Amniotic stem cell (primary cell): ENCODE data around the gene GEMIN7.
"Not testable (repeated sequence)": the region's sequence is repeated elsewhere in the genome, so short reads cannot be mapped to it uniquely, and the experiment has no call there.

ENCODE experiments used
- DNase-seq: peaks from one replicate; lab custom pipeline; 2025; lab: John Stamatoyannopoulos, UW

The GEMIN7 gene

DNA sequence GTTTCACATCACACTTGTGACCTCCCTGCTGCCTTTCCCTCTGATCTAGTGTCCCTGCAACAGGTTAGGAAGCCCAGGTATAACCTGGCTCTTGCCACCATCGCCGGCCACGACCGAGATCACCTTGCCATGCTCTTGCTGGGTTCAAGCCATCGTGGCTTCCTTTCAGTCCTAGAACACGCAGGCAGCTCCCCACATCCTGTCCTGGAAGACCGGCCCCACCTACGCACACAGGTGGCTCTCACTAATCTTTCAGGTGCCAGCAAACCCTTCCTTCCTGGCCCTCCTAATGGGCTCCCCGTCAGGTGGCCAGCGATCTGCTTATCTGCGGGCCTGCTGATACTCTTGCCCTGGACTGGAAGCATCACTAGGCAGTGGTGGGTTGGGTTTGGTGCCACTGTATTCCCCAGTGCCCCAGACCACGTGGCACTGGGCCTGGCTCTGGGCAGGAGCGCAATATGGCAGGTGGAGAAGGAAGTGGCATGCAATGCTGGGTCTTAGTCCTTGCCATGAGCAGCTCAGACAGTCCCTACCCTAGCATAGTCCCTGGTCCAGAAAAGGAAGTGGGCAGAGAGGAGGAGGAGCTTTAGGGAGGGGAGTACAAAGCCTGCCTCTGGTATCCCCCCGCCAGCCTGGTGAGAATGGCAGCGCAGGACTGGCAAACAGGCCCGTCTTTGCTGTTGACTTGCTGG is 25.7 kb downstream of the GEMIN7 start:
- no peak for DNase-seq

DNA sequence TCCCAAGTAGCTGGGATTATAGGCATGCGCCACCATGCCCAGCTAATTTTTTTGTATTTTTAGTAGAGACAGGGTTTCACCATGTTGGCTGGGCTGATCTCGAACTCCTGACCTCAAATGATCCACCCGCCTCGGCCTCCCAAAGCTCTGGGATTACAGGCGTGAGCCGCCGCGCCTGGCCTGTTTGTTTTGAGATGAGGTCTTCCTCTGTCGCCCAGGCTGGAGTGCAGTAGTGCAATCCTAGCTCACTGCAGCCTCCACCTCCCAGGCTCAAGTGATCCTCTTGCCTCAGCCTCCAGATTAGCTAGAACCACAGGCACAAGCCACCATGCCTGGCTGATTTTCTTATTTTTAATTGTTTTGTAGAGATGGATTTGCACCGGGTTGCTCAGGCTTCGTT is 27.3 kb downstream of the GEMIN7 start:
- not testable (repeated sequence) for DNase-seq

DNA sequence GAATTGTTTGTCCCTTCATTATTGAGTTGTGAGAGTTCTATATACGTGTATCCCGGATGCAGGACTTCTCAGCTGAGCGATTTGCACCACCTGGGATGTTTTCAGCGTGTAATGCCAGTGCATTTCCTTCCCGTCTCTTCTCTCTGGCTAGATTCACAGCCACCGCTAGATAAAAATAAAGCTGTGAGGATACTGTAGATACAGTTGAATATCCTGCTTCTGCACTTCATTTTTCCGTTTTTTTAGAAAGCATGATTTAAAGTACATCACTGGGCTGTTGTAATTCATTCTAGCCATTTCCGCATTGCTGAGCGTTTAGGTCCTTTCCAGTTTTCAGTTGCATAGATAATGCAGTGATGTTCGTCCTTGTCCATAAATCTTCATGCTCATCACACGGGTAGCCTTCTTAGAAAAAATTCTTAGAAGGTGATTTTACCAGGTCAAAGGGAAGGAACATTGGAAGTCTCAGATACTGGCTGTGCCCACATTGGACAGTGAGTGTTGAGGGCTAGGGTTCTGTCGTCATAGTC is 28.6 kb downstream of the GEMIN7 start:
- no peak for DNase-seq

DNA sequence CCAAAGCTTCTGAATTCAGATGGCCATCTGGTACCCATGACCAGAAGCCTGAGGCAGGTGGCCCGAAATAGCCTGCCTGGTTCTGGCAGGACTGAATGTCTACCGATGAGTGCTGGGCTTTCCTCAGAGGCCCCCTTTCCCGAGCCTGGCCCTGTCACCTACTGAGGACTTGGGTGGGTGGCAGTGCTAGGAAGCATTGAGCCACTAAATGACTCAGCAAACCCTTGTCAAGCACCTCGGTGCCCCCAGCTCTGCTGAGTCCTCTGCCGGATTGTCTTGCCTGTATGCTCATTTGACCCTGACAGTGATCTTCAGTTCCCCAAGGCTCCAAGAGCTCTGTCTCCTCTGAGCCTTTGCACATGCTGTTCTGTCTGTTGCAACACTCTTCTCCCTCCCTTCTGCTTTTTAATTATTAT is 31.8 kb downstream of the GEMIN7 start:
- no peak for DNase-seq

DNA sequence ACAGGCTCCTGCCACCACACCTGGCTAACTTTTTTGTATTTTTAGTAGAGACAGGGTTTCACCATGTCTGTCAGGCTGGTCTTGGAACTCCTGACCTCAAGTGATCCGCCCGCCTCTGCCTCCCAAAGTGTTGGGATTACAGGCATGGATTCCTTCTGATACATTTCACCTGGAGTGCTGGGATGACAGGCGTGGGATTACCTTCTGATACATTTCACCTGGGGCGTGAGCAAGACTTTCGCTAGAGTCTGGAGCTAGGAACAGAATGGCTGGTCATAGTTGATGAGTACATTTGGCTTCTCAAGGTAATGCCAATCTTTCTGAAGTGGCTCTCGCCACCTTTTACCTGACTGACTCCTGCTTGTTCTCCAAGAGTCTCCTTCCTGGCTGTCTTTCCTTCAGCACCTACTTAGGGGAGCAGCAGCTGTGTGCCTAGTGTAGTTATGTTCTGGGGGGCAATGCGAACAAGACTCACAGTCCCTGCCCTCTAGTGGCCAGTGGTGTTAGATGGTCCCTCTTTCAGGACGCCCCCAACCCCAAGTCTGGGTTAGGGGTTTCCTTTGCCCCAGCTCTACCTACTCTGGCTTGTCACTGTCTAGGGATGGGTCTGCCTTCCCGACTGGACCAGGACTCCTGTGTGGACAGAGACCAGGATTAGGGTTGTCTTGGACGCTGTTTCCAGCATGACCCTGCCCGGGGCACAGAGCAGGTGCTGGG is 33.2 kb downstream of the GEMIN7 start:
- no peak for DNase-seq

DNA sequence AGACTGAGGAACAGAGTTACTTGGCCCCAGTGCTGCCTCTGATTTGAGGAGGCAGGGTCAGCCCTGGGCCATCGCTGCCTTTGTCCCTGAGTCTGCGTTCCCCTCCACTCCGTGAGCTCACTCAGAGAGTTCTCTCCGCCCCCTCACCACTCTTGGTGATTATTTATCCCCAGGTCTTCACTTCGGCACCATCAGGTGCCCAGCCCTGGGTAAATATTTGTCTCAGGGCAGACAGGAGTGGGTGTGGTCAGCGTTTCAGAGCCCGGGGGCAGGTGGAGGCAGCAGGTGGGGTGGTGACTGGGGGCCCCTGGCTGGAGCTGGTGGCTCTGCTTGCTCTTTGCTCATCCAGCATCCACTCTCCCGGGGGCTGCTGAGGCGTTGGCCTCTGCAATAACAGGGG is 34.6 kb downstream of the GEMIN7 start:
- DNase-seq: no peak

DNA sequence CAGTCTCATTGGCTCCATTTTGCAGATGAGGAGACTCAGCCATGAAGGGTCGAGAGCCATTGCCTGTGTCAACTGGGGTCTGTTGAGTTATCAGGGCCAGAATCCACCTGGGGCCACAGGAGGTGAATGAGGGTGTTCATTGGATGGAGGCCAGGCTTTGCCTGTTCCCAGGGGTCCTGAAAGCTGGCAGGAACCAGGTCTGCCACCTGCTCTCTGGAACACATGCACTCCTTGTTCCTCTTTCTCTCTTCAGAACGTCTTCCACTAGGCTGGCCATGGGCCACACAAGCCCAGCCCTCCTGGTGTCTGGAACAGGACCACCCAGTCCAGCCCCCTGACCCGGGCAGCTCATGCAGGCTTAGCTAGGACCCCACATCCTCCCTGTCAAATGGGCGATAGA is 35.1 kb downstream of the GEMIN7 start:
- no peak for DNase-seq

DNA sequence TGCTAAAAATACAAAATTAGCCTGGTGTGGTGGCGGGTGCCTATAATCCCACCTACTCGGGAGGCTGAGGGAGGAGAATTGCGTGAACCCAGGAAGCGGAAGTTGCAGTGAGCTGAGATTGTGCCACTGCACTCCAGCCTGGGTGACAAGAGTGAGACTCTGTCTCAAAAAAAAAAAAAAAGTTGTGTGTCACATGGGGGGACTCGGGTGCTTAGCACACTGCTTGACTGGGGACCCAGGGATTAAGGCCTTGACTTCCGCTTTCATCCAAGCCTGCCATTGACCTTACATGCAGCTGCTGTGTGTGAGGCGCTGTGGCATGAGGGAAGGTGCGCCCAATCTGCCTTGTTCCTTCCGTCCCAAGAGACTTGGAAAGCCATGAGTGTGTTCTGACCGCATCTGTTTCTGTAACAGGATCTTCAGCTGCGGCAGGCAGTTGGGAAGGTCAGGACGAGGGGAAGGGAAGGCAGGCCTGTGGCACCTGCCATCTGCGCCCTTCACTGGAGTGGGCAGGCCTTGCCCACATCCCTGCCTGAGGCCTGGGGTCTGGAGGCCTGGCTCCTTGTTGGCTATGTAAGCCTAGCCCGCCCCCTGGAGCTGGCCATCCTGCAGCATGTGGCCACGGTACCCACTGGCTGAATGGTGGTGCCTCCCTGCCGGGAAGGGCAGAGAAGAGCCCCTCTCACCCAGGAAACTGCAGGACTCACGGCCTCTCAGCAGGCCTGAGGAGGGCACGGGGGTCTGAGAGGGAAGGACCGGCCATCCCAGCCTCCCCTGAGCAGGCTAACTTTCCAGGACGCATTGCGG is 37.0 kb downstream of the GEMIN7 start:
- no peak for DNase-seq

DNA sequence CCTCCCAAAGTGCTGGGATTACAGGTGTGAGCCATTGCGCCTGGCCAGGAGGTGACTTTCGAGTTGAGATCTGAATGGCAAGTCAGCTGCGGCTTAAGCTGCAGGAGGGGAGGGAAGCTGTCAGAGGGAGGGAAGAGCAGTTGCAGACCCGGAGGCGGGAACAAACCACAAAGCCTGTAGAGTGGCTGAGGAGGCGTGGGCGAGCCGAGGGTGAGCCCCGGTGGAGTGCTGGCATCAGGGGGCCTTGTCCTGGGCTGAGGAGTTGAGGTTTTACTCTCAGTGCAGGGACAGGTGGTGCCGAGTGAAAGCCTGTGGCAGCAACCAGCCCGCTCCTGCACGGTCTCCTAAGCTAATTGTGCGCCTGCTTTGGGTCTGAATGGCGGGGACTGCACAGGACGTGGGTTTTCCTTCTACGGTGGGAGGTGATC is 38.1 kb downstream of the GEMIN7 start:
- DNase-seq: no peak

DNA sequence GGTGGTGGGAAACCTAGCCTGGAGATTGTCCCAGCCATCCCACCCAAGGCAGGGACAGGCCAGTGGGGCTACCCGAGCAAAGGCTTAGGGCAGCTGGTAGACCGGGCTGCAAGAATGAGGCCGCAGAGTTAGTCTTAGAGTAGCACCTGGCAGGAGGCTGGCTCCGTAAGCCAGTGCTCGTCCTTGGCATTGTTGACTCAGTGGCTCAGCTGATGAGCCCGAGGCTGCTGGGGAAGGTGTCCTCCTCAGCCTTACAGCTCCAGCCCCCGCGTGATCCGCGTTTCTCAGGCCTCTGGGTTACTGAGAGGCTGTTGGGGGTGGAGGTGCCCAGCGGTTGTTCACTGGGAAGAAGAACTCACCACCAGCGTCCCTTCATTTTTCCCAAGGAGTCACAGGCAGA is 38.6 kb downstream of the GEMIN7 start:
- no peak for DNase-seq

DNA sequence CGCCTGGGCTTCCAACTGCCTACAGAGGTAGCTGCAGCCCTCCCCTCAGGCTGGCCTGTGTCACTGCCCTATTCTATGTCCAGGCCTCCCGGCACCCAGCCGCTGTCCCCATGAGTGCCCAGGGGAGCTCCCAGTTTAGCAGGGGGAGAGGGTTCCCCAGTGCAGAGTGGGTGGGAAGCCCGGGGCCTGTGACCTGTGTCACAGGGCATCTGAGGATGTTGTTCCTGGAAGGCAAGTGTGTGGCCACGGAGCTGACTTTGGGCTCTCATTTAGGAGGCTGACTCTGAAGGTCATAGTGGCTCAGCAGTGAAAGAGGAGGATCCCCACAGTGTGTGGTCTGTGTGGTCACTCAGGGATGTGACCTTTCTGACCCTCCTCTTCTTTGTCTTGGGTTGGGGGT is 39.0 kb downstream of the GEMIN7 start:
- no peak for DNase-seq

DNA sequence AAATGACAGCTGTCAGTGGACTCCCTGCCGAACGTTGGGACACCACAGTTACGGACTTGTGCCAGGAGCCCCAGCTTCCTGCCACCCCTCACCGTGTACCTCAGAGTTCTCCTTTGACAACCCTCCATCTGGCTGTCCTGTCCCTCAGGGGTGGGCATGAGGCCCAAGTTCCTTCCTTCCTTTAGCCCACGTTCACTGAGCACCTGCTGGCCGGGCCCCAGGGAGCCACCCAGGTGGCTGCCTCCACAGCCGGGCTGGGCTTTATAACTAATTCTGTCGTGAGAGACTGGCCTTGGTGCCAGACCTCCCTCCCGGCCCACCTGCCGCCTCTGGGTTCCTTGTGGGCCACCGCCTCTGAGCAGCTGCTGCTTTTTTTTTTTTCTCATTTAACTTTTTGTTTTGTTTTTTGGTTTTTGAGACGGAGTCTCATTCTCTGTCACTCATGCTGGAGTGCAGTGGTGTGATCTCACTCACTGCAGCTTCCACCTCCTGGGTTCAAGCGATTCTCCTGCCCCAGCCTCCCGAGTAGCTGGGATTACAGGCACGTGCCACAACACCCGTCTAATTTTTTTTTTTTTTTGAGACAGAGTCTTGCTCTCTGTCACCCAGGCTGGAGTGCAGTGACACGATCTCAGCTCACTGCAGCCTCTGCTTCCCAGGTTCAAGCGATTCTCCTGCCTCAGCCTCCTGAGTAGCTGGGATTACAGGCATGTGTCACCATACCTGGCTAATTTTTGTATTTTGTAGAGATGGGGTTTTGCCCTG is 39.7 kb downstream of the GEMIN7 start:
- not testable (repeated sequence) for DNase-seq

DNA sequence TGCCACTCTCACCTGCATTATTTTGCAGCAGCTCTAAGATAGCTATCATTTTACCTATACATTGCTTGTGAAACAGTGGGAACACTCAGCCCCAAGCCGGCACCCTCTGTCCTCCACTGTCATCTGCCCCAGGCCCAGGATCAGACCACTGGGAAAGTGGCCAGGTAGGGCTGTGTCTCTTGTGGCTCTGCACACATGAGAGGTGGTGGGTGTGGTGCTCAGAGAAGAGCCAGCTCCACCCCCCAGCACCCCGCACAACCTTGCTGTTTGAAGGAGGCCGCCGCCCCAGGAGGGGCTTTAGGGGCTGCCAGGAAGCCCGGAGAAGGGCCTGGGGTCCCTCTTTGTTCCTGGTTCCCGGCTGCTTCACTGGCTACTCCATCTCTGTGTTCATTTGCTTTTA is 40.5 kb downstream of the GEMIN7 start:
- DNase-seq: no peak

DNA sequence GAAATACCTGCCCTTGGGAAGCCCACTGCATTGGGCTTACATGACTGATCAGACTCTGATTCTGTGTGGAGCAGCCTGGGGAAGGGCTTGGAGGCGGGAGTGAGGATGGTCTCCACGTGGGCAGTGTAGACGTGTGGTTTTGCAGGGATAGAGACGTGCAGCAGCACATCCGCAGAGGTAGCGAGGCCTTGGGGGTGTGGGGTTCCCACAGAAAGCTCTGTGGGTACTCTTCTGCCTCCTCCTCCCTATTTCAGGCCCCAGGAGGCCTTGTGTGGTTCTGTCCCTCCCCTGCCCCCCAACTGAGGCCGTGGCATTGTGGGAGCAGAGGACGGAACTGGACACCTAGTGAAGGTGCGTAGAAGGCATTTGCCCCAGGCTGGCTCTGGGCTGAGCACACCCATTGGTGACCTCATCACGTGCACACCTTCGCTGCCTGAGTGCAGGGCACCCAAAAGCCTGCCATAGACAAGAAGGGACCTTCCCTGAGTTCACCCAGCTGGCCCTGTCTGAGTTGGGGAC is 42.8 kb downstream of the GEMIN7 start:
- DNase-seq: no peak

DNA sequence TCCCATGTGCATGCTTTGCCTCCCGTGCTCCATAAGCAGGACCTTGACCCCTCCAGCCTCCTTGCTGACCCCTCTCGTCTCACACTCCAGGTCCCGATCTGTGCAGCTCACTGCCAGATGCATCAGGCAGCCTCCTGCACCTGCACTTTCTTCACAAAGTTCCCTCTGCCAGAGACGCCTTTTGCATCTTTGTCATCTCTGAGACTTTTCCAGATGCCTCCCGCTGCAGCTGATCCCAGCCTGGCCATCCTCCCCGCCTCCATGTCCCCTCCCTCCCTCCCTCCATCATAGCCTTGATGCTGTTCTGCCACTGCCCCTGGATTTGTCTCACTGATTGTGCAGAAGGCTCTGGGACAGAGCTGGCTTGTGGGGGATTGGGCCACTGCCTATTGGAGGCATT is 43.8 kb downstream of the GEMIN7 start:
- DNase-seq: no peak

DNA sequence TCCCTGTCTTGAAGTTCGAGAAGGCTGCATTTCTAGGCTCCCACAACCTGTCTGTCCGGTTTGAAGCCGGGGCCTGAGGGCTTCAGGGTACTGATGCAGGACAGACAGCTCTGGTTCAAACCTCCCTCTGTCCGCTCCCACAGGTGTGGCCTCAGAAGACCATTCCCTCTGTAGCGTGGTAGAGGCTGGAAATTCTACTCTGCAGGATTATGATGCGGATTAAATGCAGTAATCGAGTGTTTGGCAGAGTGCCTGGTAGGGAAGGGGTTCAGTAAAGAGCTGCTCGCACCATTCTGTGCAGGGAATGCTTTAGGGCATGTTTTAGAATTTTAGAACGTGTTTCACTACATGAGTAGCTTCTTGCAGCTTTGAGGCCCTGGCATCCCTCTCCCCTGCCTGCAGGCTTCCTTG is 44.4 kb downstream of the GEMIN7 start:
- DNase-seq: no peak

DNA sequence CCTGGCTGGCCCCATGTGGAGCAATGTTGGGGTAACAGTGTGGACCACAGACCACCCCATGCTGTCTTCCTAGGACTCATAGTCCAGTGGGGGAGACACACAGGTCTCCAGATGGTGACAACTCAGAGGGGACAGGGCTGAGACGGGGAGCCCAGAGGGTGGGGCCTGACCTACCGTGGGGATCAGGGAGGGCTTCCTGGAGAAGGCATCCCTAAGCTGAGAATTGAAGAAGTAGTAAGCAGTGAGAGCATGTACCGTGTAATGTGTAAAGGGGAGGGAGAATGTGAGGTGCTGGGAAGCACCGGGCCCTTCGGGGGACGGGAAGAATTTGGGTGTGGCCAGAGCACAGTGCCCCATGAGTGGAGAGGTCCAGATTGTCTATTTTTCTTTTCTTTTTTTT is 45.0 kb downstream of the GEMIN7 start:
- DNase-seq: no peak

DNA sequence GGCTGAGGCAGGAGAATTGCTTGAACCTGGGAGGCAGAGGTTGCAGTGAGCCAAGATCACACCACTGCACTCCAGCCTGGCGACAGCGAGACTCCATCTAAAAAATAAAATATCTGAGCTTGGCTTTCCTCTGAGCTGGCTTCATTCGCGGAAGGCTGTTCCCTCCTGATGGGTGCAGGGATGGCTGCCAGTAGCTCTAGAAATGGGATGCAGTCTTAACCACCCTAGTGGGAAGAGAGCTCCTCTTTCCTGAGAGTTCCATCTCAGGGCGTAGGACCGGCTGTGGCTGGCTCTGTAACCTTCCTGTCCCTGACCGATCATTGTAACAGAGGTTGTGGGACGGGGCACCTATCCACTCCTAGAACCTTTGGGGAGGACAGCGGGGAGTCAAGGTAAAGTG is 46.3 kb downstream of the GEMIN7 start:
- no peak for DNase-seq

DNA sequence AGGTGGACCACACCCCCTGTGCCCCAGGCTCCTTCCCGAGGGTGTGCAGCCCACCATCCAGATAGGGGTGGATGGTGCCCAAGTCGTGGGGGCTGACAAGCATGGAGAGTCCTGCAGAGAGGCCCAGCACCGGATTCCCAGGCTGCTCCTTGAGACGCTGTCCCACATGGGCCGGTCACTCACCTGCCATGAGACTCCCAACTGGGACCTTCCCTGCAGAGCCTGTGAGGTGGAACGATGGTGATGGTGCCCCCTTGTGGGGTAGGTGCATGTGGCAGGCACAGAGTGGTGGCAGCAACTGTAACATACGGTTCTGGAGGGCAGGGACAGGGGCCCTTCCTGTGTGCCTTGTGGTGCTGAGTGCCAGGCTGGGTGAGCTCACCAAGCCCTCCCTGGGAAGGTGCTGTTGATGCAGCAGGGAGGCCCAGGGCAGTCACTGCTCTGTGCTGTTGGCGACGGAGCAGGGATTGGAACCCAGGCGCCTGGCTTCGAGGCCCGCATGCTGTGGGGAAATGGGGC is 47.0 kb downstream of the GEMIN7 start:
- no peak for DNase-seq

DNA sequence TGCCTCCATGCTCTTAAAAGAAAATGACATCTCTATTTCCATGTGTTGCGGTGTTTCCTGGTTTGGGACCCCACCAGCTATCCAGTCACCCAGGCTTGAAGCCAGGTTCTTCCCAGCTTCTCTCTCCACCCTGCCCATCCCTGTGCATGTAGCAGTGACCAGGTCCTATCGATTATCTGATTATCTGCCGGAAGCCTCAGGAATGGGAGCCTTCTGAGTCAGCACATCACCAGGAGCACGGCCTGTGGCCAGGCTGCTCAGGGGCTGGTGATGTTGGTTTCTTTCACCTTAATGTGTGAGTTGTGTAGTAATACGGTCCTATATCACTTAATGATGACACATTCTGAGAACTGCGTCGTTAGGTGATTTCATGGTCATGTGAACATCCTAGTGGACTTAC is 47.6 kb downstream of the GEMIN7 start:
- DNase-seq: no peak

DNA sequence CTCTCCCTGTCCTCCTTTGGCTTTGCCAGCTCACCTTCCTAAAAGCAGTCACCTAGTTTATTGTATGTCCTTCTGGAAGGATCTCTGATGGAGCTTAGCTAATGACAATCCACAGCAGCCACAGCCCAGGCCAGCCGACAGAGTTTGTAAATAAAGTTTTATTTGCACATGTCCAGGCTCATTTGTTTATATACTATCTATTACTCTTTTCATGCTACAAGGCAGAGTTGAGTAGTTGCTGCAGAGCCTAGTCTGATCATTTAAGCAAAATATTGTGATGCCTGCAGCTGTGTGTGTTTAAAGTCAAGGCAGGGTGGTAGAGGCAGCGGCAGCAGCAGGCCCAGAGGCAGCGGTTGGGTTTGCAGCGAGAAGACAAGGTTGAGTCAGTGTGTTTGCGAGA is 49.1 kb downstream of the GEMIN7 start:
- DNase-seq: no peak

DNA sequence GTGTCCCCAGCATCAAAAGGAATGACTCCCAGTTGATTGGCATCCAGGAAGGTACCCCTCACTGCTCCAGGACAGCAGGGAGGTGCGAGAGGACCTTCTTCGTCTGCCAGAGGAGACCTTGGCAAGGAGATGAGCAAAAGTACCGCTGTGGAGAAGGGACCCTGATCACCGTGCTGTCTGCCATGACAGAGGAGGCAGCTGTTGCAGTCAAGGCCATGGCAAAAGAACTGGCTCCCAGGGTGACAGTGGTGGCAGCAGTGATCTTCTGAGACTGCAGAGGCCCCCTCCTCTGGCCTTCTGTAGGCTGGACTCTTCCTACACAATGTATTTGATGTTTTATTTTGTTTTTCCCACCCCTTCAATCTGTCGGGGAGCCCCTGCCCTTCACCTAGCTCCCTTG is 49.7 kb downstream of the GEMIN7 start:
- no peak for DNase-seq
